GM21390 (cell line): ENCODE measurements around the gene ATE1.
A peak's percentile ranks its signal among the peaks of the same experiment; 100 is the strongest.

ENCODE experiments used
- ATAC-seq: cut with Tn5 transposase; IDR thresholded peaks from one replicate; pipeline ENCODE4 v1.9.1; 2021; ENCODE audit not compliant: unreplicated experiment

Gene ATE1

GRCh38 chr10:121879476-121879875 is 48.4 kb downstream of the ATE1 start:
- no peak for ATAC-seq

- no peak for ATAC-seq
Measured at GRCh38 chr10:121873236-121873635, 54.6 kb downstream of the ATE1 start.

GRCh38 chr10:121870413-121870812 is 57.4 kb downstream of the ATE1 start:
- ATAC-seq: no peak

GRCh38 chr10:121865554-121865953 is 62.3 kb downstream of the ATE1 start:
- no peak for ATAC-seq

- no peak for ATAC-seq
Measured at GRCh38 chr10:121864653-121865052, 63.2 kb downstream of the ATE1 start.

- ATAC-seq: no peak
Measured at GRCh38 chr10:121864168-121864567, 63.7 kb downstream of the ATE1 start.

GRCh38 chr10:121862649-121863048 is 65.2 kb downstream of the ATE1 start:
- no peak for ATAC-seq

GRCh38 chr10:121862042-121862441 is 65.8 kb downstream of the ATE1 start:
- ATAC-seq: no peak

- ATAC-seq: no peak
Measured at GRCh38 chr10:121860810-121861209, 67.0 kb downstream of the ATE1 start.

GRCh38 chr10:121854809-121855445 is 72.9 kb downstream of the ATE1 start:
- ATAC-seq: no peak

- ATAC-seq: no peak
Measured at GRCh38 chr10:121853950-121854349, 73.9 kb downstream of the ATE1 start.

GRCh38 chr10:121851786-121852185 is 76.0 kb downstream of the ATE1 start:
- no peak for ATAC-seq

GRCh38 chr10:121848082-121848481 is 79.7 kb downstream of the ATE1 start:
- ATAC-seq: no peak

- ATAC-seq: no peak
Measured at GRCh38 chr10:121846555-121846954, 81.3 kb downstream of the ATE1 start.

- peak; percentile 86 for ATAC-seq
Measured at GRCh38 chr10:121845044-121845784, 82.6 kb downstream of the ATE1 start.

GRCh38 chr10:121844537-121844936 is 83.3 kb downstream of the ATE1 start:
- no peak for ATAC-seq

GRCh38 chr10:121843379-121843778 is 84.5 kb downstream of the ATE1 start:
- ATAC-seq: no peak

GRCh38 chr10:121841862-121842261 is 86.0 kb downstream of the ATE1 start:
- ATAC-seq: no peak

- no peak for ATAC-seq
Measured at GRCh38 chr10:121838931-121839330, 88.9 kb downstream of the ATE1 start.

- ATAC-seq: no peak
Measured at GRCh38 chr10:121838149-121838548, 89.7 kb downstream of the ATE1 start.

GRCh38 chr10:121836171-121836570 is 91.7 kb downstream of the ATE1 start:
- ATAC-seq: no peak

GRCh38 chr10:121835376-121835775 is 92.5 kb downstream of the ATE1 start:
- no peak for ATAC-seq

GRCh38 chr10:121834757-121835156 is 93.1 kb downstream of the ATE1 start:
- no peak for ATAC-seq
